OCI-LY1 (cell line): ENCODE measurements around the gene SLC35G6.

Source experiments
- CTCF ChIP-seq: fragments of 200-600 bp; sonication (generic), shearing (Covaris generic); IDR thresholded peaks from 2 replicates; pipeline ENCODE4 v1.5.1; 2017; ENCODE audit warnings: mild to moderate bottlenecking, antibody characterized with exemption, low read length, moderate library complexity, mixed read lengths
- EZH2 ChIP-seq: fragments of 200-600 bp; sonication (generic), shearing (Covaris generic); IDR thresholded peaks from 2 replicates; pipeline ENCODE4 v1.8.0; 2017; ENCODE audit warnings: borderline replicate concordance, mixed run types, mild to moderate bottlenecking, antibody characterized with exemption, low read length, moderate library complexity, mixed read lengths

DNA sequence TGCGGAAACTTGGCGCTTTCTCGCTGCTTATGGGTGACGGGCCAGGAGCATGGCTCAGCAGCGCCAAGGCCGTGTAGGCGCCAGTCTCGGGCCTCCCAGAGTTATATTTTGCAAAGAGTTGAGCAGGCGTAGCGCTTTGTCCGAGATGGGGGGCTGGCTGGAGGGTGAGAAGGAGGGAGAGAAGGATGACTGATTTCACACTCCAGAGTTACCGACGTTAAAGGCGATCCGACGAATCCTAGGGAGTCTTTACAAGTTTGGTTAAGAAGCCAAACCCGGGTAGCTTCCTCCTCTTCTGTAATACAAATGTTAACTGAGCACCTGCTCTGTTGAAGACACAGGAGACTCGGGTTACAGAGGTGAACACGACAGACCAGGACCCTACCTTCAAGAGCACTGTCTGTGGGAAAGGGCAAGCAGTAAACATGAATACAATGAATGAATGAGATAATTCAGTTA, 3.7 kb downstream of the SLC35G6 start:
- TF ChIP-seq CTCF = peak; percentile 24; the same call in 1 of the 2 replicates
- no peak for TF ChIP-seq EZH2
